Mucosa of descending colon (tissue), 3 donors: ENCODE data around the gene MELTF. TPM values are rescaled to one million over a fixed set of nuclear protein-coding genes. Genes with fewer than 3 reads are reported as not detected.

Experiments used
- ATAC-seq: fragments of 200-7000 bp; cut with Tn5 transposase; one replicate; pipeline ENCODE4 v1.9.1; 2020; ENCODE audit warnings: mild to moderate bottlenecking, moderate library complexity
- DNase-seq, 3 donors: peaks; one replicate each; pipeline ENCODE4 v3.0.0-alpha.2; 2020
- H3K36me3 ChIP-seq: fragments of 200-600 bp; one replicate; pipeline ENCODE4 v1.8.0; 2021; ENCODE audit warnings: low read depth, mild to moderate bottlenecking
- H3K4me1 ChIP-seq: fragments of 200-600 bp; one replicate; pipeline ENCODE4 v1.8.0; 2021; ENCODE audit warnings: low read depth, mild to moderate bottlenecking
- H3K4me3 ChIP-seq: fragments of 200-600 bp; one replicate; pipeline ENCODE4 v1.8.0; 2021; ENCODE audit warnings: mild to moderate bottlenecking
- H3K9me3 ChIP-seq: fragments of 200-600 bp; one replicate; pipeline ENCODE4 v1.8.0; 2021; ENCODE audit warnings: mild to moderate bottlenecking
- intact Hi-C, 2 donors: fragments of 100-400 bp; cut with DNase I in 1 of 2; cut with micrococcal nuclease in 1 of 2; formaldehyde crosslinking; loops; one replicate each; pipeline versions ENCODE4 v1.11.0 to v1.11.1; 2022; cut with DNase I, micrococcal nuclease
- total RNA-seq, 3 donors: library from RNA; stranded (reverse); fragmentation: NEBNext Ultra II Directional in 2 of 3; extraction: Animal tissue kit (Norgen Biotek cat#: 25700) in 2 of 3; gene quantifications; one replicate each; pipeline versions ENCODE4 v1.2.1 to v1.2.4, GENCODE V29; 2021 to 2023
- TF ChIP-seq, protein P1 (sequence below): fragments of 200-600 bp; IDR thresholded peaks from one replicate; pipeline ENCODE4 v1.8.0; 2022; ENCODE audit warnings: antibody characterized with exemption, mild to moderate bottlenecking
- donor health status: DM: no; HTN: no; CAD: no; lungs with moderate emphysema.
- donor health status: DM: no; HTN: no; CAD: no.
- donor health status: DM: no; HTN: yes; CAD: no.

MELTF gene
- total RNA-seq, 3 donors from 2014 or later, result 8.4 to 17.3 (median 10.7) TPM

DNA sequence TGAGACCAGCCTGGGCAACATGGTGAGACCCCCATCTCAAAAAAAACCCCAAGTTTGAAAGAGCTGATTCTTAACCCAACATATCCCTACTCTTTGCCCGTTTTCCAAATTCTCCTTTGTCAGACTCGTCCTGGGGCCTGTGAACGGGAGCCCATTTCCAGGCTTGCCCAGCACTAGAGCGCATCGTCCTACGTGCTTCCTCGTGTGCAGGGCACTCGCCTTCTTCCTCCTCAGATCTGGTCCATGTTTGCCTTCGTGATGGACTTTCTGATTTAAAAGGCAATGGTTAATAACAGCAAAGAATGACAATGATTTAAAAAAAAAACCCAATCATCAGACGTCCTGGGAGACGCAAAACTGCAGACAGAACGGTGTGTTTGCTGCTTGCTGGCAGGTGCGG, 10.1 kb downstream of the MELTF start:
- Histone ChIP-seq H3K9me3 (no peaks in the 10 kb centered on the region), H3K4me1 (no peaks in the 10 kb centered on the region), H3K36me3 (no peaks in the 10 kb centered on the region), H3K4me3 (no peak overlapping the region)
- intact Hi-C loops, result no loop called here
- TF ChIP-seq, protein P1, sequence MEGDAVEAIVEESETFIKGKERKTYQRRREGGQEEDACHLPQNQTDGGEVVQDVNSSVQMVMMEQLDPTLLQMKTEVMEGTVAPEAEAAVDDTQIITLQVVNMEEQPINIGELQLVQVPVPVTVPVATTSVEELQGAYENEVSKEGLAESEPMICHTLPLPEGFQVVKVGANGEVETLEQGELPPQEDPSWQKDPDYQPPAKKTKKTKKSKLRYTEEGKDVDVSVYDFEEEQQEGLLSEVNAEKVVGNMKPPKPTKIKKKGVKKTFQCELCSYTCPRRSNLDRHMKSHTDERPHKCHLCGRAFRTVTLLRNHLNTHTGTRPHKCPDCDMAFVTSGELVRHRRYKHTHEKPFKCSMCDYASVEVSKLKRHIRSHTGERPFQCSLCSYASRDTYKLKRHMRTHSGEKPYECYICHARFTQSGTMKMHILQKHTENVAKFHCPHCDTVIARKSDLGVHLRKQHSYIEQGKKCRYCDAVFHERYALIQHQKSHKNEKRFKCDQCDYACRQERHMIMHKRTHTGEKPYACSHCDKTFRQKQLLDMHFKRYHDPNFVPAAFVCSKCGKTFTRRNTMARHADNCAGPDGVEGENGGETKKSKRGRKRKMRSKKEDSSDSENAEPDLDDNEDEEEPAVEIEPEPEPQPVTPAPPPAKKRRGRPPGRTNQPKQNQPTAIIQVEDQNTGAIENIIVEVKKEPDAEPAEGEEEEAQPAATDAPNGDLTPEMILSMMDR, result no peak
- ATAC-seq, result no peak
- no peak for DNase-seq

DNA sequence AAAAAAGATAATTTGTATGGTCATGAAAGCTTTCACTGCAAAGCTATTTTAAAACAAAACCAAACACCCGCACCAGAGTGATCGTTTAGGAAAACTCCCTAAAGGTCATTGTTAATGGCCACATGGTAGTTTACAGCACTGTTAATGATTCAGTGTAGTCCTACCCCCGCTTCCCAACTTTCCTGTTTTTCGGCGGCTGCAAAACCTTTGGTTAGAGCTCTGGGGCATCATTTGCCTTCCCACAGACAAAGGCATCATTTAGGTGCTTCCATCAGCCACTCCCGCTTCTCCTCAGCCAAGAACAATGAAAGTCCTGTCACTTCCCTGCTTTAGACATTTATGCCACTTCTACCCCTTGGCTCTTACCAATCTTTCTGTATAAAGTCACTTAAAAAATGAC, 10.6 kb downstream of the MELTF start:
- Histone ChIP-seq H3K4me3 (no peak overlapping the region), H3K9me3 (no peaks in the 10 kb centered on the region), H3K4me1 (no peaks in the 10 kb centered on the region), H3K36me3 (no peaks in the 10 kb centered on the region)
- peak; percentile 29 for ATAC-seq
- TF ChIP-seq, protein P1, result no peak
- peak in 1 of 3 donors; percentile 3 for DNase-seq
- intact Hi-C loops, result no loop called here

DNA sequence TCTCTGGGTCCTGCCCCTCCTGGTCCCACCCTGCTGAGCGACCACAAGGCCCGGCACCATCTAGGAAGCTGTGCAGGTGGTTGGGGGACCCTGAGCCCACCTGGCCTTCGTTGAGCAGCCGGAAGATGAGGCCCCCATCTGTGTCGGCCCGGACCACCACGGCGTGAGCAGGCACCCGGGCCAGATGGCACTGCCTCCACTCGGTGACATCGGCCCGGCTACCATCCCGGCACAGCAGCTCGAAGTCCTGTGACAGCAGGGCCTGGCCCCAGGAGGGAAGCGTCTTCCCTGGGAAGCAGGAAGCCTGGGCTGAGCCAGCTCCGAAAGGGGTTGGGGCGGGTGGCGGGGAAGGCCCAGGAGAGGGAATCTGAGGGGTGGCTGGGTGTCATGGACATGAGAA, 12.6 kb downstream of the MELTF start:
- H3K36me3 ChIP-seq, result no peaks in the 10 kb centered on the region
- DNase-seq (no peak), ATAC-seq (no peak)
- TF ChIP-seq, protein P1, result no peak
- H3K4me1 ChIP-seq, result no peaks in the 10 kb centered on the region
- intact Hi-C loops, result no loop called here
- H3K4me3 ChIP-seq, result no peak overlapping the region
- H3K9me3 ChIP-seq, result no peaks in the 10 kb centered on the region

DNA sequence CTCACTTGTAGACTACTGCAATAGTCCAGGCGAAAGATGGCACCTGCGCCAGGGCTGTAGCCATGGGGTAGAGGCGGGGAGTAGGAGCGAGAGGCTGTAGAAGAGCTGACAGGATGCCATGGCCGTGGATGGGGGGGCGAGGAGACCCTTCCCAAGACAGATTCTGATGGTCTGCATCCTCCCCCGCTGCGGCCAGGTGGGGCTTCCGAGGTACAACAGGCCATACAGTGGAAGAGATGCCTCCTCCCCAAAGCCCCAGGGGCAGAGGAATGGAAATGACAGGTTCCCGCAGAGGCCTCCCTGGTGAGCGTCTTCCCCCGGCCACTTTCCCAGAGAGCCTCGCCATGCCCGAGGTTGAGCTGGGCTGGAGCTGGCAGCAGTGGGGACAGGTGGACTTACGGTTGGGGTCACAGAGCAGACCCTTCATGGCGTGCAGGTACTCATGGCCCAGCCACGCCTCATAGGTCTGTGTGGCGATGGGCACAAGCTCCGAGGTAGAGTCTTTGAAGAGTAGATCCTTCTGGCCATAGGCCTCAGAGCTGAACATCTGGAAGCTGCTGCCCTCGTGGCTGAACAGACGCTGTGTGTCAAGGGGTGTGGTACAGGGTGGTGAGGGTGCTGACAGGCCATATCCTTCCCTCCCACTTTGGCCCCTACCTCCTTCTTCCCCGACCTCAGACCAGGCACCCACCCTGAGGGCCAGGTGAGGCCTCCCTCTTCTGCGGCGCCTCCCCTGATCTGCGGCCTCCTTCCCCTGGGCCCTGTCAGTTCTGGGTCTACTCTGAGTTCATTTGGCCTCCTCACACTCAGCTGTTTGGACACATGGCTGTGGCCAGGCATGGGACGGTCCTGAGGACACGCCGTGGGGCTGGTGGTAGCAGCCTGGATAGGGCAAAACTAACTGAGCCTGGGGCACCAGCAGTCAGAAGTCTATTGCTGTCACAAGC, 13.6 kb downstream of the MELTF start:
- TF ChIP-seq, protein P1, result no peak
- peak in 1 of 3 donors; percentile 12 for DNase-seq
- H3K9me3 ChIP-seq, result no peaks in the 10 kb centered on the region
- no peak for ATAC-seq
- no peaks in the 10 kb centered on the region for H3K36me3 ChIP-seq
- no peak overlapping the region for H3K4me3 ChIP-seq
- no peaks in the 10 kb centered on the region for H3K4me1 ChIP-seq
- intact Hi-C loops, result no loop called here

DNA sequence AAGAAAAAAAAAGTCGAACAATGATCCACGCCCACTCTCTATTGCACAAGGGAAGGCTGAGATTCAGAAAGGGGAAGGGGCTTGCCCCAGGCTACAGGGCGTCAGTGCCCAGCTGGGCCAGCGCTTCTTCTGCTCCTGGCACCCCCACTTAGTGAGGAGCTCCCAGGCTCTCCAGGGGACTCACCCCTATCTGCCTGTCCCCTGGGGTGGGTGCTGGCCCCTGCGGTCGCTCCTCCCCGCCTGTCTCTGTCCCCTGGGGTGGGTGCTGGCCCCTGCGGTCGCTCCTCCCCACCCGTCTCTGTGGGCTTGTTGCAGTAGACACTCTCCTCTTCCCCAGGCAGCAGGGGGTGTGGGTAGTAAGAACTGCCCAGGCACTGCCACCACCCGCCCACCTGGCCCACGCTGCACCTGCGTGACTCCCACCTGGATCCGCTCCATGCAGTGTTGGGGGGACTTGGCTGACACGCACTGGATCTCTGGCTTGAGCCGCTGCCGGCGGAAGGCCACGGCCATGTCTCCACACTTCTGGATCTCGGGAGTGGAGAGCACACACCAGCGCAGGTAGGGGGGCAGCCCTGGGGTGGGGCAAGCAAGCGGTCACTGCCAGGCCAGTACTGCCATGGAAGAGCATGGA, 14.6 kb downstream of the MELTF start:
- H3K4me3 ChIP-seq, result no peak overlapping the region
- no peaks in the 10 kb centered on the region for H3K9me3 ChIP-seq
- intact Hi-C loops, result no loop called here
- no peak for ATAC-seq
- TF ChIP-seq, protein P1, result no peak
- H3K36me3 ChIP-seq, result no peaks in the 10 kb centered on the region
- DNase-seq, result peak in 1 of 3 donors; percentile 8
- no peaks in the 10 kb centered on the region for H3K4me1 ChIP-seq
